ENCODE data around the gene SDHAF2.

GRCh38 chr11:61437496-61437895 is 7.6 kb downstream of the SDHAF2 start:
- no peak for TF ChIP-seq EZH2 (IDR thresholded peaks at IDR 0.05)
- TF ChIP-seq POLR2A (IDR thresholded peaks at IDR 0.05; ENCODE audit: borderline replicate concordance, extremely low read depth, insufficient read depth, insufficient read length), result no peak
- no peak for TF ChIP-seq JUND (IDR thresholded peaks at IDR 0.05)
- TF ChIP-seq CTCF (IDR thresholded peaks at IDR 0.05 in 2 of 3, conservative IDR thresholded peaks at IDR 0.05 in 1 of 3; ENCODE audit: borderline replicate concordance in 1 of 3, insufficient read depth in 1 of 3, low read depth in 2 of 3, low read length in 2 of 3), result no peak
